ENCODE measurements around the gene CEP72. TPM values are rescaled to one million over a fixed set of nuclear protein-coding genes. Genes with fewer than 3 reads are reported as not detected.

CEP72 gene
- total RNA-seq, 1 donor from 2014 or later, result 11.9 TPM

DNA sequence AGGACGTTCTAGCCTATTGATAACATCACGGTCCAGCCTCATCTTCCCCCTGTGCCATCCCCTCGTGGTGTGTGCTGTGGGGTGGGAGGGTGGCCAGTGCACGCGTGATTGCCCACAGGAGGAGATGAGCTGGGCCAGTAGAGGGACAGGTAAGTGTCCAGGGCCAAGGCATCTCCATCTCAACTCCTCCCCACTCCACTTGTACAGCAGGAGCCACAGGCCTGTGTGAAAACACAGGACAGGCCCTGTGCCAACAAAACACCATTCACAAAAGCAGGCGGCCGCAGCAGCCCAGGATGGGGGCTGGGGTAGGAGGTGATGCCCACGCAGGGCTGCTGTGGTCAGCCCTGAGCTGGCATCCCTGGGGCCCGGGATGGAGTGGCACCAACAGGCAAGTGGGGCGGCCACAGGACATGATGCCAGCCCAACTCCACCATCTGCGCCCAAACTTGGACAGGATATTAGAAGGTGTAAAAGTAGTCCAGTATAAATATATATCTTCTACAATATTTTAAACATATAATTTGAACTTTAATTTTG, 48.4 kb downstream of the CEP72 start:
- Mint-ChIP-seq H3K9me3 (ENCODE audit: unreplicated experiment) (no peaks in the 10 kb centered on the region), H3K27me3 (ENCODE audit: unreplicated experiment) (peaks cover 6% of the 10 kb centered on the region), H3K27ac (ENCODE audit: unreplicated experiment) (no peak overlapping the region), H3K4me1 (ENCODE audit: unreplicated experiment) (no peaks in the 10 kb centered on the region), H3K36me3 (ENCODE audit: low read depth, unreplicated experiment) (peaks cover 22% of the 10 kb centered on the region), H3K4me3 (ENCODE audit: unreplicated experiment) (no peak overlapping the region)
- DNase-seq (ENCODE audit: low spot score), result no peak
- TF ChIP-seq, protein P1, sequence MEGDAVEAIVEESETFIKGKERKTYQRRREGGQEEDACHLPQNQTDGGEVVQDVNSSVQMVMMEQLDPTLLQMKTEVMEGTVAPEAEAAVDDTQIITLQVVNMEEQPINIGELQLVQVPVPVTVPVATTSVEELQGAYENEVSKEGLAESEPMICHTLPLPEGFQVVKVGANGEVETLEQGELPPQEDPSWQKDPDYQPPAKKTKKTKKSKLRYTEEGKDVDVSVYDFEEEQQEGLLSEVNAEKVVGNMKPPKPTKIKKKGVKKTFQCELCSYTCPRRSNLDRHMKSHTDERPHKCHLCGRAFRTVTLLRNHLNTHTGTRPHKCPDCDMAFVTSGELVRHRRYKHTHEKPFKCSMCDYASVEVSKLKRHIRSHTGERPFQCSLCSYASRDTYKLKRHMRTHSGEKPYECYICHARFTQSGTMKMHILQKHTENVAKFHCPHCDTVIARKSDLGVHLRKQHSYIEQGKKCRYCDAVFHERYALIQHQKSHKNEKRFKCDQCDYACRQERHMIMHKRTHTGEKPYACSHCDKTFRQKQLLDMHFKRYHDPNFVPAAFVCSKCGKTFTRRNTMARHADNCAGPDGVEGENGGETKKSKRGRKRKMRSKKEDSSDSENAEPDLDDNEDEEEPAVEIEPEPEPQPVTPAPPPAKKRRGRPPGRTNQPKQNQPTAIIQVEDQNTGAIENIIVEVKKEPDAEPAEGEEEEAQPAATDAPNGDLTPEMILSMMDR (IDR thresholded peaks at IDR 0.05; ENCODE audit: unreplicated experiment), result no peak

DNA sequence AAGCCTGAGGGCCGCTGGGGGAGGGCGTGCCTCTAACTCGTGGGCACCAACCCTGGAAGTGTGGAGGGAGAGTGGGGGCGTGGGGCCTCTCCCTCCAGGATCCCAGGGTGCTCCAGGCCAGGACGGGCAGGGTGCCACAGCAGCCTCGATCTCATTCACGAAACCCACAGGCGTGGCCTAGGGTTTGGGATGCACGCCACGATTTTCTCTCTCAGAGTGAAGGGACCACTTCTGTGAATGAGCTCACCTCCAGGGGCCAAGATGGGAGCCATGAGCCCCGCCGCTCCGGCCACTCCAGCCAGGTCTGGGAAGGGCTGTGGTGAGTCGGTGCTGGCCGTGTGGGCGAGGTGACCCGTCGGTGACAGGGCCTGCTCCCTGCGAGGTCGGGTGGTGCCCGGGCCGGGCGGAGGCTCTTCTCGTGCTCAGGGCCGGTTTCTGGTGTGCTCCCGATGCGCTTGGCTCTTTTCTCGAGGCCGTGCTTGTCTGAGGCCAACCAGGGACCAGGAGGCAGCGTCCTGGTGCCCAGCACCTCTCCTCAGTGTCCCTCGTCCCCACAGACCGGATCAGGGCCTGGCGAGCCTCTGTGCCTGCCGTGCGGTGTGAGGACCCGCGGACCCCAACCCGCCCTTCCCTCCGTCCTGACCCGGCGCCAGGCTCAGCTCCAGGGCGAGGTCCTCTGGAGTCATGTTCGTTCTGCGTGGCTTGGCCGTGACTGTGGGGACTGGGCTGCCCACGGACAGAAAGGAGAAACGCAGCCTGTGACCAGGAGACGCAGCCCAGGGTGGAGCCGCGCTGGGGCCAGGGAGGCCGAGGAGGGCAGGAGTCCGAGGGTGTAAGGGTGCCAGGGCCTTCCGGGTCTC, 50.0 kb downstream of the CEP72 start:
- Mint-ChIP-seq H3K27ac (ENCODE audit: unreplicated experiment) (no peak overlapping the region), H3K36me3 (ENCODE audit: low read depth, unreplicated experiment) (peaks cover 25% of the 10 kb centered on the region), H3K4me3 (ENCODE audit: unreplicated experiment) (no peak overlapping the region), H3K27me3 (ENCODE audit: unreplicated experiment) (peaks cover 6% of the 10 kb centered on the region), H3K9me3 (ENCODE audit: unreplicated experiment) (no peaks in the 10 kb centered on the region), H3K4me1 (ENCODE audit: unreplicated experiment) (no peaks in the 10 kb centered on the region)
- TF ChIP-seq, protein P1 (IDR thresholded peaks at IDR 0.05; ENCODE audit: unreplicated experiment), result no peak
- DNase-seq (ENCODE audit: low spot score), result no peak

DNA sequence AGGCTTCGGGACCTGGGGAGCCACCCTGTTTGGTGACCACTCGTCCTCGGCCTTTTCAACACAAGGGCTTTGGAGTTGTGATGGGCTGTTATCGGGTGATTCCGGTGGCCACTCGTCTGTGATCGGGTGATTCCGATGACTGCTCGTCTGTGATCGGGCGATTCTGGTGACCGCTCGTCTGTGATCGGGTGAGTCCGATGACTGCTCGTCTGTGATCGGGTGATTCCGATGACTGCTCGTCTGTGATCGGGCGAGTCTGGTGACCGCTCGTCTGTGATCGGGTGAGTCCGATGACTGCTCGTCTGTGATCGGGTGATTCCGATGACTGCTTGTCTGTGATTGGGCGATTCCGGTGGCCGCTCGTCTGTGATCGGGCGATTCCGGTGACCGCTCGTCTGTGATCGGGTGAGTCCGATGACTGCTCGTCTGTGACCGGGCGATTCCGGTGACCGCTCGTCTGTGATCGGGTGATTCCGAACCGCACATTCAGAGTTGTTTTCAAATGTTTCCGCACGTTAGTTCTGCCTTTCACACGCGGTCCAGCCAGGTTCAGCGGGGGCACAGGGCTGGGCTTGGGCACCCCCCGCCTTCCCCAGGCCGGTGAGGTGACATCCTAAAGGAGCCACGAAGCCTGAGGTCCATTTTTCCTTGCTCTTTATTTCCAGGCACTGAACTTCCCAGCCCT, 50.8 kb downstream of the CEP72 start:
- no peak overlapping the region for H3K4me3 Mint-ChIP-seq (ENCODE audit: unreplicated experiment)
- TF ChIP-seq, protein P1 (IDR thresholded peaks at IDR 0.05; ENCODE audit: unreplicated experiment), result no peak
- H3K4me1 Mint-ChIP-seq (ENCODE audit: unreplicated experiment), result no peaks in the 10 kb centered on the region
- H3K9me3 Mint-ChIP-seq (ENCODE audit: unreplicated experiment), result no peaks in the 10 kb centered on the region
- H3K27ac Mint-ChIP-seq (ENCODE audit: unreplicated experiment), result no peak overlapping the region
- peaks cover 11% of the 10 kb centered on the region for H3K27me3 Mint-ChIP-seq (ENCODE audit: unreplicated experiment)
- no peak for DNase-seq (ENCODE audit: low spot score)
- H3K36me3 Mint-ChIP-seq (ENCODE audit: low read depth, unreplicated experiment), result peaks cover 26% of the 10 kb centered on the region

DNA sequence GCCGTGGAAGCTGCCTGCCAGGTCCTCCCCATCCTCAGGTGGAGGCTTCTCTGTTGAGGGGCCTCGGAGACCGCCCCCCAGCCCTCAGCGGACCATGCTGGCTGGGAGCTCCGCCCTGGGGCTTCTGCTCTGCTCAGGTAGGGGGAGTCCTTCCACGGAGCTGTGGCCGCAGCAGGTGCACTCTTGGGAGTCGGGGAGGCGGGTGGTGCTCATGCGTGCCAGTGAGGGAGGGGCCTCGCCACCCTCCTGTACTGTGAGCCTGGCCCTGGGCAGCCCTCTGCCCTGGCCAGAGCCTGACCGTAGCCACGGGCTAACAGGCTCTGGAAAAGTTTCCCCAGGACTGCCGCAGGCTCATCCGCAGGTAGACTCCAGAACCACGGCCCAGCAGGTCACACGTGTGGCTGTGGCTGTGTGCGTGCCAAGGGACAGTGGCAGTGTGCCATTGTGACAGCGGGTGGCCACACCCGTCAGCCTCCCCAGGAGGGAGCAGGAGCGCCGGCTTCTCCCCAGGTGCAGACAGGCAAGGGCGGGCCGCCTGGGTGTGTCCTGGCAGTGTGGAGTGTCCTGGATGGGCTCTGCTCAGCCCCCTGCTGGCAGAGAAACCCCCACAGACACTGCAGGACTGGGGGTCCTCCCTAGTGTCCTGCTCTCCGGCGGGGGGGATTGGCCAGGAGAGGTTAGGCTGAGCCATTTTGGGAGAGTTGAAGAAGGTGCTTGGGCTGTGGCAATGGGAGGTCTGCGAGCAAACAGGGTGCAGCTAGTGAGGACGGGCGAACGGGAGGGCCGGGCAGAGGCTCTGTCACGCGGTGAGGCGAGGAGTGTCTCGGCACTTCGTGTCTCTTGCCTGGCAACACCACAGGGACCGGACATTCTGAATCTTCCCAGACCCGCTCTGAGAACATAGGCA, 51.5 kb downstream of the CEP72 start:
- Mint-ChIP-seq H3K4me1 (ENCODE audit: unreplicated experiment) (no peaks in the 10 kb centered on the region), H3K27ac (ENCODE audit: unreplicated experiment) (no peak overlapping the region), H3K9me3 (ENCODE audit: unreplicated experiment) (no peaks in the 10 kb centered on the region), H3K36me3 (ENCODE audit: low read depth, unreplicated experiment) (peaks cover 25% of the 10 kb centered on the region), H3K27me3 (ENCODE audit: unreplicated experiment) (peaks cover 11% of the 10 kb centered on the region), H3K4me3 (ENCODE audit: unreplicated experiment) (no peak overlapping the region)
- TF ChIP-seq, protein P1 (IDR thresholded peaks at IDR 0.05; ENCODE audit: unreplicated experiment), result no peak
- no peak for DNase-seq (ENCODE audit: low spot score)

Data from endothelial cell (in vitro differentiated cells).